ENCODE results near the gene ANKS1A.

Gene ANKS1A

DNA sequence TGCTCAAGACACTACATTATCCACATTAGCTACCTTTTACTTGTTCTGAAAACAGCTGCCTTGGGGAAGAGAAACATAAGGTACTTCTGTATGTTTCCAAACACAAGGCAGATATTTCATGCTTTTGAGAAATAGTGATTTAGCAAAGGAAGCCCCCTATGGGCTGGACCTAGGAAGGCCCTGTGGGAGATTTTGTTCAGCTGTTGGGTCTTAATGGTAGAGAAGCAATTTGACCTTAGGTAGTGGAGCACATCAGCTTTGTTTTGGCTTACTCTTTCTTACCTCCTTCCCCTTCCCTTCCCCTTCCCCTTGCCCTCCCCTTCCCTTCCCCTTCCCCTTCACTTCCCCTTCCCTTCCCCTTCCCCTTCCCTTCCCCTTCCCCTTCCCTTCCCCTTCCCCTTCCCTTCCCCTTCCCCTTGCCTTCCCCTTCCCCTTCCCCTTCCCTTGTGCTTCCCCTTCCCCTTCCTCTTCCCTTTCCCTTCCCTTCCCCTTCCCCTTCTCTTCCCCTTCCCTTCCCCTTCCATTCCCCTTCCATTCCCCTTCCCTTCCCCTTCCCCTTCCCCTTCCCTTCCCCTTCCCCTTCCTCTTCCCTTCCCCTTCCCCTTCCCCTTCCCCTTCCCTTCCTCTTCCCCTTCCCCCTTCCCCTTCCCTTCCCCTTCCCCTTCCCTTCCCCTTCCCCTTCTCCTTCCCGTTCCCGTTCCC, 84.6 kb downstream of the ANKS1A start:
- DNase-seq (ENCODE audit: low read depth in 2 of 2) = peak; percentile 22 to 36
- no peak overlapping the region for H3K4me3 ChIP-seq (replicated peaks in 1 of 2; ENCODE audit: low read depth in 2 of 2, low read length in 2 of 2)
- TF ChIP-seq CTCF (IDR thresholded peaks at IDR 0.05; ENCODE audit: low read depth, low read length) = peak; percentile 38

GRCh38 chr6:34974249-34974642, 85.2 kb downstream of the ANKS1A start:
- no peak for DNase-seq (ENCODE audit: low read depth in 2 of 2)
- no peak for TF ChIP-seq CTCF (IDR thresholded peaks at IDR 0.05; ENCODE audit: low read depth, low read length)
- no peak overlapping the region for H3K4me3 ChIP-seq (replicated peaks in 1 of 2; ENCODE audit: low read depth in 2 of 2, low read length in 2 of 2)

DNA sequence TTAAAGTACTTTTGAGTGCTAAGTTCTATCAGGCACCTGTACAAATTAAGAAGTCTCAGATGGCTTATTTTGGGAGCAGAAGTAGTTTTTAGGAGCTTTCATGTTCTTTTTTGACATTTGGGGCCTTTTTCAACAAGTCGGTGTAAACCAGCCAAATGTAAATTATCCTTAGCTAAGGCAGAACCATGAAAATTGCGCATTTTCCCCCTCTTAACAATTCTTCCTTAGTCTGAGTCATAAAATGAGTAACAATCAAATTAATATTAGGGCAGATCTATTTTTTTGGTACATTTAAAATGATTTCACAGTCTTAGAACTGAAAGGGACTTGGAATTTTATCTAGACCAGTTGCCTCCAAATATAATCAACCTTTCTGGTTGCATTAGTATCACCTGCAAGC, 87.2 kb downstream of the ANKS1A start:
- no peak overlapping the region for H3K4me3 ChIP-seq (replicated peaks in 1 of 2; ENCODE audit: low read depth in 2 of 2, low read length in 2 of 2)
- no peak for DNase-seq (ENCODE audit: low read depth in 2 of 2)
- TF ChIP-seq CTCF (IDR thresholded peaks at IDR 0.05; ENCODE audit: low read depth, low read length) = no peak

DNA sequence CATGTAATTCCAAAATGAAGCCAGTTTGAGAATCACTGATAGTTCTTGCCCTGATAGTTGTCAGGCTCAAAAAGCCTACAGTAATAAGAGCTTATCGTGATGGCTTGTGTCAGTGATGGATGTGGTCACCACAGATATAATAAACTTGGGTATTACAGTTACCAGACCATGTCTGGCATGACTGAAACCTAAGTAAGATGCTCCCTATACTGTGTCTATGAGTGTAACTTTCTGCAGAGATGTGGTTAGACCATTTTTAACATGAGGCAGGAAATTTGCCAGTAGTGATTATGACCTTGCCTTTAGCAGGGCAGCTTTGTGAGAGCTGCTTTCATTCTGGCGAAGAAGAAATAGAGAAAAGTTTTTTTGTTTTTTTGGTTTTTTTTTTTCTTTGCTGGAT, 90.2 kb downstream of the ANKS1A start:
- H3K4me3 ChIP-seq (replicated peaks in 1 of 2; ENCODE audit: low read depth in 2 of 2, low read length in 2 of 2) = no peak overlapping the region
- TF ChIP-seq CTCF (IDR thresholded peaks at IDR 0.05; ENCODE audit: low read depth, low read length) = no peak
- DNase-seq (ENCODE audit: low read depth in 2 of 2) = no peak

DNA sequence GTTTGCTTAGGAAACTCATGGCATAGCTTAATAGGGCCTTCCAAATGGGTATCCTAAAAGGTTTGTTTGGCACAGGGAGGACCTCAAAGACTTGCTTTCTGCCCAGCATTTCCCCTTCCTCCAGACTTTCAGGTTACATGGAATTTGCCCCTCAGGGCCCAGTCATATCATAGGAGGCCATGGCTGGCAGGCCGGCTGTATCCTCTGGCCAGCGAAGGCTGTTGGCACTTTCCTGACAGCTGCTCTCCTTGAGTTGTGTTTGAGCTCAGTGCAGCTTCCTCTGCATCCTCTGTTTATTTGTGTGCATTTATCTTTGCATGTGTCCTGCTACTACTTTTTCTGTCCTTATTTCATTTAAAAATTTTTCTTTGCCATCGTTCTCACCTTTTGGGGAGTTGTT, 90.9 kb downstream of the ANKS1A start:
- H3K4me3 ChIP-seq (replicated peaks in 1 of 2; ENCODE audit: low read depth in 2 of 2, low read length in 2 of 2) = no peak overlapping the region
- TF ChIP-seq CTCF (IDR thresholded peaks at IDR 0.05; ENCODE audit: low read depth, low read length) = no peak
- DNase-seq (ENCODE audit: low read depth in 2 of 2) = no peak

DNA sequence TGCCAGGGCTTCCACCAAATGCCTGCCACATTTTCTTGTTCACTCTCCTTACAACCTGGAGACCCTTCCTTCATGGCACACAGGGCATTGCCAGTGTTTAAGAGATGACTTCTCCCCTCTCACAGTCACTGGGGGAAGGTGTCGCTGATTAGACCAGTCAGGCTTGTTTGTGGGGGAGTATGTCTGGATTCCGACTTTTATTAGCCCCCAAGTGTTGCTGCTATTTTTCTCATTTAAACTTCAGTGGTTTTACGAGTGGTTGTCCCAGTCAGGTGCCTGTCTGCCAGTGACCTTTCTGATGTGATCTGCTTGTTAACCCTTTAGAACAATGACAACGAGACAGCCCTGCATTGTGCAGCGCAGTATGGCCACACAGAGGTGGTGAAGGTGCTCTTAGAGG, 92.3 kb downstream of the ANKS1A start:
- TF ChIP-seq CTCF (IDR thresholded peaks at IDR 0.05; ENCODE audit: low read depth, low read length) = no peak
- H3K4me3 ChIP-seq (replicated peaks in 1 of 2; ENCODE audit: low read depth in 2 of 2, low read length in 2 of 2) = no peak overlapping the region
- DNase-seq (ENCODE audit: low read depth in 2 of 2) = no peak

DNA sequence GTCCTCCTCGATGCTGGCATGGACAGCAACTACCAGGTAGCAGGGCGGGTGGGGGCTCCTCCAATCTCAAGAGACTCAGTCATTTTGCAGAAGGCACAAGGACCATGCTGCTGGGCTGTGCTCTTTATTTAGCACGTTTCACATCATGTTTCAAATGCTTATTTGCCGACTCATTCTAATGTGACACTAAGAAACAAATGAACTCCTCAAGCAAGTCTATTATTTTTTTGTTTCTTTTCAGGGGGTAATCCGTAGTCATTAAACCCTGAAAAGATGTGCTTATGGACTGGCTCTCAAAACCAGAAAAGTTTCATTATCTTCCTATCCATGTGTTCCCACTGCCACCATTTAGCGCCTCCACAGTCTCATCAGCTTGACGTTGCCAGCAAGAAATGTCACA, 92.9 kb downstream of the ANKS1A start:
- TF ChIP-seq CTCF (IDR thresholded peaks at IDR 0.05; ENCODE audit: low read depth, low read length) = no peak
- H3K4me3 ChIP-seq (replicated peaks in 1 of 2; ENCODE audit: low read depth in 2 of 2, low read length in 2 of 2) = no peak overlapping the region
- peak; percentile 16 to 52 for DNase-seq (ENCODE audit: low read depth in 2 of 2)

Data from cardiac fibroblast (primary cell).